Measurements from ENCODE around the gene ERICH3.

- no peak for TF ChIP-seq CTCF (IDR thresholded peaks at IDR 0.05)
- TF ChIP-seq POLR2A (IDR thresholded peaks at IDR 0.05) = no peak
These were observed 87.2 kb downstream of the ERICH3 start for GRCh38 chr1:74586253-74586897.
